HG03439 (cell line): ENCODE results near the gene CELA2B.
"Not testable (repeated sequence)": the region's sequence is repeated elsewhere in the genome, so short reads cannot be mapped to it uniquely, and the experiment has no call there.

Source experiments
- ATAC-seq: cut with Tn5 transposase; IDR thresholded peaks from one replicate; pipeline ENCODE4 v1.9.1; 2021; ENCODE audit warnings: mild to moderate bottlenecking, moderate library complexity; ENCODE audit not compliant: unreplicated experiment

CELA2B gene

GRCh38 chr1:15475752-15476314 lies at the start of gene CELA2B:
CELA2B (plus strand) TSS chr1:15476104; CDS start chr1:15476126, 22 bp downstream.
- no peak for ATAC-seq

GRCh38 chr1:15426492-15427279 lies 49.2 kb upstream of the CELA2B start:
- no peak for ATAC-seq

GRCh38 chr1:15427280-15427666 lies 48.6 kb upstream of the CELA2B start:
- no peak for ATAC-seq

- not testable (repeated sequence) for ATAC-seq
Measured at GRCh38 chr1:15428252-15428651, 47.7 kb upstream of the CELA2B start.

- no peak for ATAC-seq
Measured at GRCh38 chr1:15428815-15429435, 47.0 kb upstream of the CELA2B start.

- ATAC-seq, result no peak
Measured at GRCh38 chr1:15429701-15430149, 46.2 kb upstream of the CELA2B start.

GRCh38 chr1:15430787-15431570 lies 44.9 kb upstream of the CELA2B start:
- ATAC-seq, result no peak

- ATAC-seq, result no peak
Measured at GRCh38 chr1:15431571-15431948, 44.3 kb upstream of the CELA2B start.

- ATAC-seq, result no peak
Measured at GRCh38 chr1:15432324-15432723, 43.6 kb upstream of the CELA2B start.

GRCh38 chr1:15433471-15433870 lies 42.4 kb upstream of the CELA2B start:
- ATAC-seq, result no peak

GRCh38 chr1:15434739-15435138 lies 41.2 kb upstream of the CELA2B start:
- not testable (repeated sequence) for ATAC-seq

GRCh38 chr1:15435239-15436077 lies 40.4 kb upstream of the CELA2B start:
- ATAC-seq, result no peak

- ATAC-seq, result no peak
Measured at GRCh38 chr1:15436881-15437442, 38.9 kb upstream of the CELA2B start.

GRCh38 chr1:15439325-15439724 lies 36.6 kb upstream of the CELA2B start:
- ATAC-seq, result no peak

- no peak for ATAC-seq
Measured at GRCh38 chr1:15440357-15440756, 35.5 kb upstream of the CELA2B start.

GRCh38 chr1:15441247-15441646 lies 34.7 kb upstream of the CELA2B start:
- ATAC-seq, result no peak

- ATAC-seq, result no peak
Measured at GRCh38 chr1:15442119-15442518, 33.8 kb upstream of the CELA2B start.

- ATAC-seq, result no peak
Measured at GRCh38 chr1:15442759-15443158, 33.1 kb upstream of the CELA2B start.

- no peak for ATAC-seq
Measured at GRCh38 chr1:15443281-15443680, 32.6 kb upstream of the CELA2B start.
